Kidney (tissue), 14 donors: ENCODE measurements around the gene ZNF783. TPM values are rescaled to one million over a fixed set of nuclear protein-coding genes. Genes with fewer than 3 reads are reported as not detected.

ENCODE experiments used
- DNase-seq, 5 donors: peaks; one replicate each; pipeline ENCODE4 v3.0.0-alpha.2; 2013 to 2020
- FAIRE-seq: peaks from 2 replicates; lab custom pipeline; 2012; peaks lifted over from hg19 to GRCh38; lab: Jason Lieb, UNC
- H3K27ac ChIP-seq, 2 donors: one replicate each; pipeline ENCODE4 v1.7.0; 2013; ENCODE audit warnings: low read depth in 2 of 2, low read length in 2 of 2, inconsistent platforms in 1 of 2
- H3K27me3 ChIP-seq: one replicate; pipeline ENCODE4 v1.7.1; 2013; ENCODE audit warnings: low read length, inconsistent platforms; ENCODE audit not compliant: control insufficient read depth, insufficient read depth
- H3K36me3 ChIP-seq, 3 donors: one replicate each; pipeline versions ENCODE4 v1.7.0 to v1.7.1; 2013; ENCODE audit warnings: low read length in 3 of 3, control low read depth in 1 of 3, inconsistent platforms in 1 of 3; ENCODE audit not compliant: insufficient read depth in 3 of 3, control insufficient read depth in 2 of 3
- H3K4me1 ChIP-seq, 3 donors: one replicate each; pipeline versions ENCODE4 v1.7.0 to v1.7.1; 2013; ENCODE audit warnings: low read length in 3 of 3, inconsistent platforms in 1 of 3, low read depth in 1 of 3; ENCODE audit not compliant: control insufficient read depth in 2 of 3, insufficient read depth in 2 of 3
- H3K4me3 ChIP-seq, 3 donors: one replicate each; pipeline versions ENCODE4 v1.7.0 to v1.8.1; 2013; ENCODE audit warnings: low read length in 3 of 3, control low read depth in 1 of 3, inconsistent platforms in 1 of 3
- H3K9ac ChIP-seq, 3 donors: one replicate each; pipeline versions ENCODE4 v1.7.0 to v1.7.1; 2013; ENCODE audit warnings: low read length in 3 of 3, control low read depth in 1 of 3, inconsistent platforms in 1 of 3
- H3K9me3 ChIP-seq, 3 donors: one replicate each; pipeline versions ENCODE4 v1.7.0 to v1.7.1; 2013; ENCODE audit warnings: low read length in 3 of 3, control low read depth in 1 of 3, inconsistent platforms in 1 of 3; ENCODE audit not compliant: control insufficient read depth in 2 of 3, insufficient read depth in 1 of 3
- intact Hi-C: fragments of 100-400 bp; cut with DNase I; formaldehyde crosslinking; loops from one replicate; pipeline ENCODE4 v1.11.1; 2022
- polyA plus RNA-seq: library from polyadenylated mRNA; stranded (reverse); fragments of 350-450 nt; fragmentation: Illumina TruSeq; extraction: RNeasy Lipid Tissue Mini Kit (QIAGEN cat#74804); gene quantifications from one replicate; pipeline ENCODE4 v1.2.3, GENCODE V29; 2014; ENCODE audit warnings: low read depth, low replicate concordance; ENCODE audit not compliant: insufficient read depth
- total RNA-seq: library from RNA; stranded (reverse); fragmentation: NEBNext Ultra II Directional; extraction: Animal tissue kit (Norgen Biotek cat#: 25700); gene quantifications from one replicate; pipeline ENCODE4 v1.2.1, GENCODE V29; 2021
- TF ChIP-seq, protein P1 (sequence below): IDR thresholded peaks from 3 replicates; pipeline ENCODE4 v1.5.1; 2012; ENCODE audit warnings: mild to moderate bottlenecking, moderate library complexity, borderline replicate concordance; ENCODE audit not compliant: insufficient read depth; ENCODE audit errors: extremely low read depth
- donor health status: control.
- donor health status: control.
- donor health status: control.
- donor health status: control.
- donor health status: control.
- donor health status: DM: yes; HTN: yes; CAD: no.
- donor health status: Normal renal cell carcinoma (clear cell type).

The ZNF783 gene
- total and polyA plus RNA-seq, 2 donors from 2014 or later: 3.6 to 21.8 TPM

DNA sequence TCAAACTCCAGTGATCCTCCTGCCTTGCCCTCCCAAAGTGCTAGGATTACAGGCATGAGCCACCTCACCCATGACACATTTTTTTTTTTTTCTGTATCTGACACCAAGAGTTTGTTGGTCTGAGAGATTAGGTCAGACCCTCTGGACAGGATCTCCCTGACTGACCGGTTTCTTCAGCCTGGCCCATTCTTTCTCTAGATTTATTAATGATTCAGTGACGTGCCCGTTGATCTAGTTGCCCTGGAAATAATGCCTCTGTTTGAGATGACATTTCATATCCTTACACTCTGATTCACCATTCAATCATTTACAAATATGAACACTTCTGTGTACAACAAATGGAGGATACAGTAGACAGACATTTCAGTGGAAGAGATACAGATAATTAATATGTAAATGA lies 23.9 kb upstream of the ZNF783 start:
- TF ChIP-seq, protein P1, sequence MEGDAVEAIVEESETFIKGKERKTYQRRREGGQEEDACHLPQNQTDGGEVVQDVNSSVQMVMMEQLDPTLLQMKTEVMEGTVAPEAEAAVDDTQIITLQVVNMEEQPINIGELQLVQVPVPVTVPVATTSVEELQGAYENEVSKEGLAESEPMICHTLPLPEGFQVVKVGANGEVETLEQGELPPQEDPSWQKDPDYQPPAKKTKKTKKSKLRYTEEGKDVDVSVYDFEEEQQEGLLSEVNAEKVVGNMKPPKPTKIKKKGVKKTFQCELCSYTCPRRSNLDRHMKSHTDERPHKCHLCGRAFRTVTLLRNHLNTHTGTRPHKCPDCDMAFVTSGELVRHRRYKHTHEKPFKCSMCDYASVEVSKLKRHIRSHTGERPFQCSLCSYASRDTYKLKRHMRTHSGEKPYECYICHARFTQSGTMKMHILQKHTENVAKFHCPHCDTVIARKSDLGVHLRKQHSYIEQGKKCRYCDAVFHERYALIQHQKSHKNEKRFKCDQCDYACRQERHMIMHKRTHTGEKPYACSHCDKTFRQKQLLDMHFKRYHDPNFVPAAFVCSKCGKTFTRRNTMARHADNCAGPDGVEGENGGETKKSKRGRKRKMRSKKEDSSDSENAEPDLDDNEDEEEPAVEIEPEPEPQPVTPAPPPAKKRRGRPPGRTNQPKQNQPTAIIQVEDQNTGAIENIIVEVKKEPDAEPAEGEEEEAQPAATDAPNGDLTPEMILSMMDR: no peak
- intact Hi-C loops: no loop called here
- Histone ChIP-seq H3K4me3 (no peak overlapping the region), H3K36me3 (no peaks in the 10 kb centered on the region), H3K9me3 (no peaks in the 10 kb centered on the region), H3K27me3 (no peaks in the 10 kb centered on the region), H3K4me1 (peaks cover 0 to 17% (median 6%) of the 10 kb centered on the region in 3 donors), H3K27ac (no peak overlapping the region), H3K9ac (no peak overlapping the region)
- DNase-seq (no peak), FAIRE-seq (no peak)

DNA sequence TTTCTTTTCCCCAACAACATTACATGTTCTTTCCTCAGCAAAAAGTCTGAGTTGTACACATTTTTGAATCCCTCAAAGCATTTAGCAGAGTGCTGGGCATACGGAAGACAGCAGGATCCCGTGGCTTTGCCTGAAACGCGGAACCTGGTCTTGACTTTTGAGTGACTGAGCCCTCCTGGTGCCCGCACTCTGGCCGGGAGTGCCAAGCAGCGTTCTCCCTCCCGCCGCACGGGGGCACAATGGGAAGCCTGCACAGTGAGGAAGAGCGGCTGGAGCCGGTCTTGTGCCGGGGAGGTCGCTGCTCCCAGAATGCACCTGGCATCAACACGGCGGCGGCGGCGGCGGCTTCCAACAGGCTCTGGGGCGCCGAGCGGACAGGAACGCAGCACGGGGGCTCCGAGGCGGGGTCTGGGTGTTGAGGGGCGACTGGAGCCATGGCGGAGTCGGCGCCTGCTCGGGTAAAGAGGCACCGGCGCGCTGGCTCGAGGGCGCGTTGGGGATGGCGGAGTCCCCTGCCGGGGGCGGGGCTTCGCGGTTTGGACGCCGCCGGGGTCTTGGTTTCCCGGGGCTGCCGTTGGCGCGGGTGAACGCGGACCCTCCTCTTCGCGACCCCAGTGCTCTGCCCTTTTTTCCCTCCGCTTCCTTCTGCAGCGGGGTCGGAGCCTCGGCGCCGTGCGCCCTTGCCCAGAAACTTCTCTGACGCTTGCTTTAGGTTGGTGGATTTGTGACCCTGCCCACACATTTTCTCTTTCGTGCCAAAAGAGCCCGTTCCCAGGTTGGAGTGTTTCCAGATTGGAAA lies 22.5 kb upstream of the ZNF783 start, which contains the start of gene ZNF212:
Gene ZNF212 (plus strand): TSS at position 307 of the 799 bp plus-strand sequence. CDS start 128 bp downstream, at position 435.
- Histone ChIP-seq H3K4me3 (peak within 1 kb of the TSS; percentile 79 to 91 (median 89)), H3K36me3 (no peaks in the 10 kb centered on the region), H3K4me1 (peaks cover 0 to 17% (median 6%) of the 10 kb centered on the region in 3 donors), H3K9ac (peak within 1 kb of the TSS; percentile 69 to 79 (median 76)), H3K27me3 (no peaks in the 10 kb centered on the region), H3K9me3 (no peaks in the 10 kb centered on the region), H3K27ac (peak within 1 kb of the TSS in 1 of 2 donors; percentile 41)
- intact Hi-C loops: no loop called here
- FAIRE-seq (no peak), DNase-seq (peak; percentile 92 to 96 (median 94))
- TF ChIP-seq, protein P1: peak; percentile 86

DNA sequence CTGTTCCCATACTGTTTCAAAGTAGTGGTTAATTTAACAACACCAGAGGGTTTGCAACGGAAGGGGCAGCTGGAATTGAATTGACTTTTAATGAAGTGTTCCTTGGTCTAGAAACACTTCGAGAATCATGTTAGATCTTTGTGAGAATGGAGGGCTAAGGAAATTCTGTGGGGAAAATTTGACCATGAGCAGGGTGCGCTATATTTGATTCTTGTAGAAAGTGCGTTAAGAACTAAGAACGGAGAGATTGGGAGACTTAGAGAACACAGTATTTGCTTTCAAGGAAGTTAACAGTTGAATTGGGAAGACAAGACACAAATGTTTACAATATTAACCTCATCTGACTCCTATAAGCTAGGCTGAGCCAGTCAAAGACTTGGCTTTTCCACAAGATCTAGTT lies 21.4 kb upstream of the ZNF783 start:
- Histone ChIP-seq H3K36me3 (no peaks in the 10 kb centered on the region), H3K4me1 (peaks cover 0 to 17% (median 6%) of the 10 kb centered on the region in 3 donors), H3K9me3 (no peaks in the 10 kb centered on the region), H3K27me3 (no peaks in the 10 kb centered on the region), H3K4me3 (peak overlapping the region; percentile 79 to 91 (median 89)), H3K27ac (no peak overlapping the region), H3K9ac (peak overlapping the region in 1 of 3 donors; percentile 76)
- DNase-seq: no peak
- TF ChIP-seq, protein P1: no peak
- no peak for FAIRE-seq
- intact Hi-C loops: no loop called here
